ENCODE measurements around the gene CTSW.

- TF ChIP-seq CTCF (IDR thresholded peaks at IDR 0.05; ENCODE audit: insufficient read depth, low read length, poor library complexity, severe bottlenecking) (no peak), EZH2phosphoT487 (conservative IDR thresholded peaks at IDR 0.05; ENCODE audit: low read length) (no peak)
Observed at GRCh38 chr11:65882120-65883057, 2.8 kb downstream of the CTSW start.

All from SU-DHL-6 (cell line).